NCI-H460 (cell line): ENCODE results near the gene RD3L. TPM values are rescaled to one million over a fixed set of nuclear protein-coding genes. Genes with fewer than 3 reads are reported as not detected.

Experiments
- DNase-seq: peaks from one replicate; pipeline ENCODE4 v3.0.0-alpha.2; 2016; ENCODE audit warnings: low read depth; ENCODE audit errors: extremely low read depth
- total RNA-seq: library from RNA; depleted of rRNA; stranded (reverse); fragments of >200 nt; shearing (Covaris generic); gene quantifications from 2 replicates; pipeline ENCODE4 v1.2.3, GENCODE V29; 2014; rRNA removed

Gene RD3L
- total RNA-seq, 1 experiment from 2014 or later, result not detected

DNA sequence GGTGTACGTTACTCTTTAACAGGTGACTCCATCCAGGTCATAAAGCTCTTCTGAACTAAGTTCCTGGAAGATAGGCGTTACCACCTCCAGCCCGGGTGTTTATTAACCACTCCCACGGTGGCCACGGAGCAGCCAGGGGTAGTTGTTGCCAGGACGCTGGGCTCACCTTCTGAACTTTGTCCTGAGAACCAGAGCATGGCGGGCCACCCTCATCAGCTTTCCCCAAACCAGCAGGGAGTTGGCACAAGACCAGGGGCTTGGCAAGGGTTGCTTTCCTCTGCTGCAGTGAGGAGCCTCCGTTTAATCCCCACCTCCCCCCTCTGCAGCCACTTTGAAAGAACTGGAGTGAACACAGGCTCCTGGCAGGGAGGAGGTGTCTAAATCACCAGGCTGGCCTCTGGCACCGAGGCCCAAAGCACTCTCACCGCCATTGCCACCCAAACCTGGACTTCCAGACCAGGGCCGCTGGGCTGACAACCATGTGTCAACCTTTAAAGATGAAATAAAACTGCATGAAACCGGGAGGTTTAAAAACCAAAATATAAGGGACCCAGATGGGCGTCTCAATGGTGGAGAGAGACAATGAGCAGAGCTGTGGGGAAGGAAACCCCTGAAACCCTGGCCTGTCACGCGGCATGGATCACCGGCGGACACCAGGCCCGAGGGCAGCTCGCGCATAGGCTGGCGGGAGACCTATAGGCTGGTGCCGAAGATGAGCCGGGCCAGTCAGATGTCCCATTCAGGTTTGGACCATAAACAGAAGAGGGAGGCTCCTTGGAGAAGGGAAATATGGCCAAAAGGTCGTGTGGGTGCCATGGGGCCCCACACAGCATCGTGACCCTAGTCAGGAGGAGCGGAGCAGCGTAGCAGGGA, 45.0 kb downstream of the RD3L start:
- no peak for DNase-seq

DNA sequence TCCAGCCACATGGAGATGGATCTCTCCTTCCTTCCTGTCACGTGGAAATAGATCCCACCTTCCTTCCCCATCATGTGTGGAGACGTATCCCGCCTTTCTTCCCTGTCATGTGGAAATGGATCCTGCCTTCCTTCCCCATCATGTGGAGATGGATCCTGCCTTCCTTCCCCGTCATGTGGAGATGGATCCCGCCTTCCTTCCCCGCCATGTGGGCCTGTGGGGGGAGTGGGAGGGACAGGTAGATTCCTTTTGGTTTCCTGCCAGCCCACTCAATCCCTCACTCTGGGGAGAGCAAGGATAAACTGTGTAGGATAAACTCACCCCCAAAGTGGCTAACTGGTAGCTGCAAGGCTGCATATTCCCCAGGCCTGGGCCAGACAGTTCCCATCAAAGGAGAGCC, 45.8 kb downstream of the RD3L start:
- DNase-seq, result no peak

DNA sequence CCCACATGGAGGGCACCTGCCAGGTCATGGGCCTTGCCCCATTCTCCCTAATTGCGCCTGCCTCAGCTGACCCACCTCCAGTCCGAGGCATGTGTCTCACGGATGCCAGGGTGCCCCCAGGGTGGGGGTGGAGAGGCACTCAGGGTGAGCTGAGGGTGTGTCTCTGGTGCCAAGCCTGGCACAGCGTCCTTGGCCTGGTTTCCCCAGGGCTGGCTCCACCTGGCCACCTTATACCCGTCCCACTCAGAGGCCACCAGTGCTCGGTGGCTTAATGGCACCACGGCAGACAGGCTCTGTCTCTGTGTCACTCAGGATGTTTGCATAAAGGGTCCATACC, 47.6 kb downstream of the RD3L start:
- DNase-seq, result no peak

DNA sequence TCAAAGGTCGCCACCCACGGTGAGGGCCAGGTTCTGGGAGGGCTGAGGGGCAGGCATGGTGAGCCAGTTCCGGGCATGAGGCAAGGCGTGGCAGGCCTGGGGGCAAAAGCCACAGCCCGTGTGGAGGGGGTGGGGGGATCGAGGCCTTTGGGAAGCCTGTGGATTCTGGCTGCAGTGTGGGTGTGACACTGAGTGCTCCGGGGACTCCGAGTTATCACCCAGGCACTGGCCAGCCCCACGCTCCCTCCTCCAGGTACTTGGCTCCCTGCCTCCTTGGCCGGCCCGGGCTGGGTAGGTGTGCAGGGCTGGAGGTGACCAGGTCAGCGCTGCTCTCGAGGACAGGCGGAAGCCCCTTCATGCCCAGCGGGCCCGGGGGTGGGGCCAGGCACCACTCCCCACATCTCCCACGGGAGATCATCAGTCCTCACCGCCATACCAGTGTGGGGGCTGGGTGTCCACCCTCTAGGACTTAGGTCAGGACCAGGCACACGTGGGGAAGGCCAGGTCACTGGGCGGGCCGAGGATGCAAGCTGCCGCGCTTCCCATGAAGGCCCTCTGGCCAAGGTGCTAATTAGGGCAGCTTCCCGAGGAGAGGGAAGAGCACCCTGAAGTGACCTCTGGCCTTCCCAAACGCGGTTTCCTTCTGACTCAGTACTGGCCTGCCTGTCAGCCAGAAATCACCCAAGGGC, 48.2 kb downstream of the RD3L start:
- DNase-seq, result no peak

DNA sequence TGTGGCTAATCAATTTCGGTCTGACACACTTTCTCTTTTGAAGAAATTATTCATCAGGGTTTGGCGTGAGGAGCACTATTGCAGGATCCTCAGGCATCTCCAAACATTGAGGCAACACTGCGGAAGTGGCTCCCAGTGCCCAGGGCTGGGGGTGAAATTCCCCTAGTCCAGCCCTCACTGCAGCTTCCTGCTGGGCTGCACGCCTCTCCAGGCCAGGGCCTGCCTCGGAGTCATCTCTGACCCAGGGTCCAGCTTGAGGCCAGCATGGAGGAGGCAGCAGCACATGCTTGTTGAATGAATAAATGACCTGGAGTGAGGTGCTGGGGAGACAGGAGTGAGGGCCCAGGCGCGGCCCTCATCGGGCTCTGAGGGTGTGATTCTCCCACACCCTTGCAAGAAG, 50.1 kb downstream of the RD3L start:
- DNase-seq, result no peak

DNA sequence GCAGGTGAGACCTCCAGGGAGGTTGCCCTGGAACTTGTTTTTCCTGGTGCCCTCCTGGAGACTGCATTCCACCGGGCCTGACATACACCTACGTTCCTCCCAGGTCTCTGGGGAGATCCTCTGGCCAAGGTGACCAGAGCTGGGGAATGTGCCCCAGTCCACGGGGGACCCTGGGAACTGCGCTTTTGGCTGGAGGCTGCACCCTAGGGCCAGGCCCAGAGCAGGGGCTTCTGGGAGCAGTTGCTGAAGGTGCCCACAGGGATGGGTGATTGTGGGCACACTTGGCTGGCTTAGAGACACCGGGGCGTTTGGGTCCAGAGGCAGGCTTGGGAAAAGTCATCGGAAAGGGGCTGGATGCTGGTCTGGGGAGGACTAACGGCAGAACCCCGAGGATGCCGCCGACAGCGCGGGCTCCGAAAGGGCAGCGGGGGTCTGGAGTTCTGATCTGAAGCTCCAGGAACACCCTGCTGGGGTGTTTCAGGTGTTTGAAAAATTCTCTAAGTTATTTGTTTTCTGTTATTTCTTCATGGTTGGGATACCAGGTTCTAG, 50.6 kb downstream of the RD3L start:
- no peak for DNase-seq

DNA sequence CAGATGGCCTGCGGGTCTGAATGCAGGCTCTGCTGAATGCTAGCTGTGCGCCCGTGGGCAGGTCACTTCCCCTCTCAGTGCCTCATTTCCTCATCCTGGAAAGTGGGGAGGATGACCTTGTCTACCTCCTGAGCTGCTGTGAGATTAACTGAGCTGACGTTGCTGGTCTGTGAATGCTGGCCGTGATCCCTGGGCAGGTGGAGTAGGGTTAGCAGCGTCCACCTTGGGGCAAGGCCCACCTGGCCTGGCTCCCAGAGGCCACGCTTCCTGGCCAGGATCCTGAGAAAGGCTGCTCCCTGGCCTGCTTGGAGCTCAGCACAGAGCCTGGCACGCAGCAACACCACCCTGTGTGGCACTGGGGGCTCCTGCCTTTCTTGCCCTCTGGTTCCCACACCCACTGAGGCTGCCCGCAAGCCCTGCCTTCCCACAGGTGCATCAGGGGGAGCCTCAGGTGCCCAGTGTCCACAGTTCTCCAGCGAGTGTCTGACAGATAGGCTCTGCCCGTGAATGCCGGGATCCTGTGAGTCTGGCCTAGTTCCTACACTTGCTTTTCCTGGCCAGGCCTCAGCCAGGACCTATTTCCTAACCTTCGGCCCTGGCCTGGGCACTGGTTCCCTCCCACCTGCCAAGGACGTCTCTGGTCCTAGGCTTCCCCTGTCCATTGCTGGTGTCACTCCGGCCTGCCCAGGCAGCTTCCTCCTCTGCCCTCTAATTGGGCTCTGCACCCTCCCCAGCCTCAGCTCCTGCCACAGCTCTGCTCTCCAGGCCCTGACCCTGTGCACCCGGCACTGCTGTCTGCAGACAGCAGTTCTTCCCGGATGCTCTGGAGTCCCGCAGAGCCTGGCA, 51.3 kb downstream of the RD3L start:
- no peak for DNase-seq

Other genes starting within 250 kb of the RD3L start
- gene XRCC3, start 227.1 kb downstream of the RD3L start, total RNA-seq, result 26.6 and 28.6 TPM in 2 replicates
- gene ZFYVE21, start 226.7 kb downstream of the RD3L start, total RNA-seq, result 17.2 and 25.1 TPM in 2 replicates
- 1.4 and 1.7 TPM in 2 replicates for gene PPP1R13B, start 95.0 kb downstream of the RD3L start, total RNA-seq
- not detected in 2 replicates for gene TDRD9, start 14.1 kb downstream of the RD3L start, total RNA-seq
- 0.14 and 0.50 TPM in 2 replicates for gene ASPG, start 143.2 kb upstream of the RD3L start, total RNA-seq
- 38.7 and 46.6 TPM in 2 replicates for gene KIF26A, start 196.1 kb upstream of the RD3L start, total RNA-seq